GM19397 (cell line): ENCODE data around the gene GPR75.

Experiments used
- ATAC-seq: cut with Tn5 transposase; IDR thresholded peaks from one replicate; pipeline ENCODE4 v1.9.1; 2021; ENCODE audit warnings: mild to moderate bottlenecking, moderate library complexity; ENCODE audit not compliant: unreplicated experiment

Gene GPR75

GRCh38 chr2:53859206-53860181 lies at the start of gene GPR75:
TSS of gene GPR75 (minus strand) at chr2:53859967. CDS start at chr2:53854756, 5,211 bp downstream.
- no peak for ATAC-seq

- no peak for ATAC-seq
Measured at GRCh38 chr2:53907582-53907981, 47.8 kb upstream of the GPR75 start.

DNA sequence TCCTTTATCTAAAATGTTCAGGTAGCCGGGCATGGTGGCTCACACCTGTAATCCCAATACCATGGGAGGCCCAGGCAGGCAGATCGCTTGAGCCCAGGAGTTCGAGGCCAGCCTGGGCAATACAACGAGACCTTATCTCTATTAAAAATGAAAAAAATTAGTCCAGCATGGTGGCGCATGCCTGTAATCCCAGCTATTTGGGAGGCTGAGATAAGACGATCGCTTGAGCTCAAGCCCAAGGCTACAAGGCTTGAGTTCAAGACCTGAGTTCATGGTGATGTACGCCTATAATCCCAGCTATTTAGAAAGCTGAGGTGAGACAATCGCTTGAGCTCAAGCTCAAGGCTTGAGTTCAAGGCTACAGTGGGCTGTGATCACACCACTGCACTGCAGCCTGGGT lies 45.6 kb upstream of the GPR75 start:
- no peak for ATAC-seq

DNA sequence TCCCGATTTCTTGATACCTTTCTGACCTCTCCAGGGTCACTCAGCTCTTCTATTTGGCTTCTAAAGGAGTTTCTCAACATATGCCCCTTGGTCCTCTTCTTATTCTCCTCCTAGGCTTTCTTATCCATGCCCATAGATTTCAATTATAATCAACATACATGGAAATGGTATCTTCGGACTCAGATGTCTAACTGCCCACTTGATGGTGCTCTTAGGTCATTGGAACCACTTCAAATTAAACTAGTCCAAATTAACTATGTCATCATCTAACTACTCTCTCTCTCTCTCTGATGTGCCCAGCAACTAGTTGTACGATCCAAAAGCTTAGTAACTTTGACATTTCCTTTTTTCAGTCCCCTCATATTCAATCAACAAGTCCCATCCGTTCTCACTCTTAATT lies 43.2 kb upstream of the GPR75 start:
- ATAC-seq = no peak

GRCh38 chr2:53901192-53901591 lies 41.4 kb upstream of the GPR75 start:
- ATAC-seq = no peak

DNA sequence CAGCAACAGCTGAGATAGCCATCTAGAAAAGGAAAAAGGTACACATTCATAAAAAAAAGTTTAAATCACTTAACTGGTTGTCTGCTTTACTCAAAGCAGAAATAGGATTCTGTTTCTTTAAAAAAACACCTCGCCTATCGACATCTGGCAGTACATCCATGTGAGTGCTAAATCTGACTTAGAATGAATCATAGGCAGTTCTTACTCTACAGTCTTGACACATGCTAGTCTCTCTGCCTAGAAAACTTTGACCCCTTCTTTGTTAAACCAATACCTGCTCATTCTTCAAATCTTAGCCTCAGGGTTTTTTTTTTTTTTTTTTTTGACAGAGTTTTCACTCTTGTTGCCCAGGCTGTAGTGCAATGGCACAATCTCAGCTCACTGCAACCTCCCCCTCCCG lies 37.1 kb upstream of the GPR75 start:
- no peak for ATAC-seq

DNA sequence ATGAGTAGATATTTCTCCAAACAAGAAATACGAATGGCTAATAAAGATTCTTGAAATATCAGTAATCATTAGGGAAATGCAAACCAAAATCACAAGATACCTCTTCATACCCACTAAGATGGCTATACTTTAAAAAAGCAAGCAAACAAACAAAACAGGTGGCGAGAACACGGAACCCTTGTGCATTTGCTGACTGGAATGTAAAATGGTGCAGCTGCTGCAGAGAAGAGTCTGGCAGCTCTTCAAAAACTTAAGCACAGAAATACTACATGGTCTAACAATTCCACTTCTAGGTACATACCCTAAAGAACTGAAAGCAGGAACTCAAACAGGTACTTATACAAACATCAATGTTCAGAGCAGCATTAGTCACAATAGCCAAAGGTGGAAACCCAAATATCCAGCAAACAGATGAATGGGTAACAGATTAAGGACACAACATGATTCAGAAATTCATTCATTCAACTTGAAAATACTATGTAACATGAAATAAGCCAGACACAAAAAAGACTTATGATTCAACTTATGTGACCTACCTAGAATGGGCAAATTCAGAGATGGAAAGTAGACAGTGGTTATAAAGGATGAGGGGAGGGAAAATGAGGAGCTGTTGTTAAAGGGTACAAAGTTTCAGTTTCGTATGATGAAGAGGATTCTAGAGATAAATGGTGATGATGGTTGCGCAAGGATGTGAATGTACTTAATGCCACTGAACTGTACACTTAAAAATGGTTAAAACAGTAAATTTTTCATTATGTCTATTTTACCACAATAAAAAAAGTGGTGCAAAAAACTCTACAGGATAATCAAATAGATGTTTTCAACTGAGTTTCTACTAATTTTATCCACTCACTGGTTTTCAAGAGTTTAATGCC lies 26.9 kb upstream of the GPR75 start:
- ATAC-seq = no peak

- no peak for ATAC-seq
Measured at GRCh38 chr2:53884883-53885282, 25.1 kb upstream of the GPR75 start.

DNA sequence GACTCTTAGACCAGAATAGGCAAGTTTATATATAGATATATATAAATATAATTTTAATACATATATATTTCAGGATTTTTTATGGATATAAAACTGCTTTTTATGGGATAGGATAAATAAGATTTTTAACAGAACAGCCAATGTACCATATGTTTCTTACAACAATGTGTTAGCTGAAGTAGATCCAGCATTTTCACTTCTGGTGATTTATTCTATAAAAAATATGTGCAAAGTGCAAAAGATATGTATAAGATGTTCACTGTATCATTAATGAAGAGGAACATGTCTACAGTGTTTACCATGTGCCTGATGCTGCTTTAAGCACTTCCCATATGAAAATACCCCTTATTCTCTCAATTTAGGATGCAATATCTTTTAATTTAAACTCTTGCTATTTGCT lies 22.2 kb upstream of the GPR75 start:
- ATAC-seq = no peak

DNA sequence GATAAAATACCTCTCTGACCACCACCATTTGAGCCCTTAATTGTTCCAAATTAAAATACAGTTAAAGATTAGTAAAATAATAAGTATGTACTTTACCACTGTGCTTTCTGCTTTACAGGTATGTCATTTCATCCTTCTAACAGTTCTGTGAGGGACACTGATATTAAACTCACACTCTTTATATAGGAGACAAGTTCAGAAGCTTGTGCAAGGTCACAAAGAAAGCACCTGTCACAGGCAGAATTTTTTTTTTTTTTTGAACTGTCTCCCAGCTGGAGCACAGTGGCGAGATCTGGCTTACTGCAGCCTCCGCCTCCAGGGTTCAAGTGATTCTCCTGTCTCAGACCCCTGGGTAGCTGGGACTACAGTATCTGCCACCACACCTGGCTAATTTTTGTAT lies 21.6 kb upstream of the GPR75 start:
- ATAC-seq = no peak

DNA sequence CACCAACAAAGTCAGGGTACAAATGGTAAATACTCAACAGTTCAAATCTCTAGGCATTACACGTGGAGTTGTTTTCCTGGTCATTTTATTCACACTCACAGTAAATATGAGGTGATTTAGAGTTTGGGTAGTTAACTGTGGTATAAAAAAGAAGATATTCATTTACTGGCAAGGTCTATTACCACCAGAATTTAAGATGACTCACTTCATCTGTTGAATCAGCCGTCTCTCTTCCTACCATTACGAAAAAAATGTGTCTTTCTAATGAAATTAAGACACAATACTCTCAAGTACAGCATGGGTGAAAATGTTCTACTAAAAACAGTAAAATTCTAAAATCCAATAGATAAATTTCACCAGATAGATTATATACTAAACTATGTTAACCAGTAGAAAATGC lies 21.0 kb upstream of the GPR75 start:
- ATAC-seq = no peak

DNA sequence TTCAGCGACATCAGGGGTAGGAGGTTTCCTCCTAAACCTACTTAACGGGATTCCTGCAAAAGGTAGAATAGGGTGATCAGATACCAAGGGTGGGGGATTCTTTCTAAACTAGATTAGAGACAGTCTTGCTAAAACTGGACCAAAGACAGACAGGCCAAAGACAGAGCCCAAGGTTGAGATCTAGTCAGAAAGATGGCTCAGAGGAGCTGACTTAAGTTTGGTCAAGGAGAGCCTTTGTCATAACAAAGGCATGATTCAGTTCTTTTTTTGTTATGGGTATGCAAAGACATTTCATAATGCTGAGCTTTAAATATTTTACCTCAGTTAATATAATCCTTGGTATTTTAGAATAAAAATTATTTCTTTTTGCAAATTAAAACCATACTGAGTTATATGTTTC lies 17.8 kb upstream of the GPR75 start:
- ATAC-seq = no peak

DNA sequence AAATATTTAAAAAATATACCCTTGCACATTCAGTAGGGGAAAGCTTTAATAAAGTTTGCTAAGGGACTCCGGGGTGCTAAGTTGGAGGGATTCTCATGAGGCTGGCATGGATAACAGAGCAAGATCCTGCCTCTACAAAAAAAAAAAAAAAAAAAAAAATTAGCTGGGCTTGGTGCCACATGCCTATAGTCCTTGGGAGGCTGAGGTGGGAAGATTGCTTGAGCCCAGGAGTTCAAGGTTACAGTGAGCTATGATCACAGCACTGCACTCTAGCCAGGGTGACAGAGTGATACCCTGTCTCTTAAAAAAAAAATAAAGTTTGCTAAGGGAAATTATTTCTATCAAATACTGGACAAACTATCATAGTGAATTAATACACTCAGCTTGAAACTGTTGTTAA lies 17.3 kb upstream of the GPR75 start:
- no peak for ATAC-seq

GRCh38 chr2:53874401-53874950 lies 14.7 kb upstream of the GPR75 start:
- no peak for ATAC-seq

GRCh38 chr2:53867773-53868172 lies 8.0 kb upstream of the GPR75 start:
- ATAC-seq = no peak

GRCh38 chr2:53867169-53867568 lies 7.4 kb upstream of the GPR75 start:
- no peak for ATAC-seq

DNA sequence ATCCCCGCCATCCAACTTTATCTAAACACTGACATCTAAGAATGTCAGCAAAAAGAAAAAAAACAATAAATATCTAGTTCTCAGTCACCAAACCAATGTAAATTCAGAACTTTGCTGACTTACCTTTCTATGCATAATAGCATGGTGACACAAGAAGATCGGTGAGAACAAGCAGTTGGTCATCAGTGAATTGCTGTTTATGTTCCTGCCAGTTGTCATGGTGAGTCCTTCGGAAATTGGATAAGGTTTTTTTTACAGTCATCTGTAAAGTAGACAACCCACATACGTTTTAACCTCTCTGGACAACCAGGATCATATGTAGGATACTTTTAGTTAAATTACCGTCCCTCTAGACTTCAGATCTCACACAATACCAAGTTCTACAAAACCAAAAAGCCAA lies 6.2 kb upstream of the GPR75 start:
- no peak for ATAC-seq

- no peak for ATAC-seq
Measured at GRCh38 chr2:53865264-53865663, 5.5 kb upstream of the GPR75 start.

DNA sequence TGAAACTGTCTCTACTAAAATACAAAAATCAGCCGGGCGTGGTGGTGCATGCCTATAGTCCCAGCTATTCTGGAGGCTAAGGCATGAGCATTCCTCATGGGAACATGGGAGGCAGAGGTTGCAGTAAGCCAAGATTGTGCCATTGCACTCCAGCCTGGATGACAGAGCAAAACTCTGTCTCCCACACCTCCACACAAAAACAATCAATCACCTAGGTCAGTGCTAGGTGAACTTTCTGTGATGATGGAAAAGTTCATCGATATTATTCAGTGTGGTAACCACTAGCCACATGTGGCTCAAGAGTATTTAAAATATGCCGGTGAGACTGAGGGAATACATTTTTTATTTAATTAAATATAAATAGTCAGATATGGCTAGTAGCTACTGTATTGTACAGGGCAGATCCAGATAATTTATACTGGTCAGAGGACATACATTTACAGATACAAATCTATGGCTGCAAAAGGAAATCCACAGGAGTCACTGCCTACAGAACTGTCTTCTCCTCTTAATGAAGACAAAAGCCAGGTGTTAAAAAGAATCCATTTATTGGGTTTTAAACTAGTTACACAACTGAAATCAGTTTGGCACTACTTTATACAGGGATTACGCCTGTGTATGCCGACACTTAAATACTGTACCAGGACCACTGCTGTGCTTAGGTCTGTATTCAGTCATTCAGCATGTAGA lies 3.9 kb upstream of the GPR75 start:
- no peak for ATAC-seq

GRCh38 chr2:53861824-53862223 lies 2.1 kb upstream of the GPR75 start:
- no peak for ATAC-seq

DNA sequence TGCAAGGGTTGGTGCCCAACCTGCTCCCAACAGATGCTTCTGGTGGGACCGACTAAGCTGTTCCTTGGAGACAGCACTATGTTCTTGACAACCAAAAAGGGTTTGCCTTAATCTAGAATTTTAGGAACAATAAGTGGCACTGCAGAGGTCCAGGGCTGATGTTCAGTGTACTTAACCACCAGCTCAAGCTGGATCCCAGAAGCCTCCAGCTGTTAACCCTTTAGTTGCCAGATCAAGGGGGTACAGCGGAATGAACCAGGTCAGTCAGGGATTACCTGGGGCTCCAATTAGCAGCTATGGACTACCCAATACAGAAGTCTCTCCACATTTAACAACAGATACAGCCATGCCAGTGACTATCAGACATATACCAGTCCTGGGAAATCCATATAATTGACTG lies 3.5 kb downstream of the GPR75 start:
- no peak for ATAC-seq
